HS-5 (cell line): Measurements from ENCODE around the gene LIME1.

Experiments used
- DNase-seq: peaks from one replicate; pipeline ENCODE4 v3.0.0-alpha.2; 2012; ENCODE audit warnings: low read depth

The LIME1 gene, protein sequence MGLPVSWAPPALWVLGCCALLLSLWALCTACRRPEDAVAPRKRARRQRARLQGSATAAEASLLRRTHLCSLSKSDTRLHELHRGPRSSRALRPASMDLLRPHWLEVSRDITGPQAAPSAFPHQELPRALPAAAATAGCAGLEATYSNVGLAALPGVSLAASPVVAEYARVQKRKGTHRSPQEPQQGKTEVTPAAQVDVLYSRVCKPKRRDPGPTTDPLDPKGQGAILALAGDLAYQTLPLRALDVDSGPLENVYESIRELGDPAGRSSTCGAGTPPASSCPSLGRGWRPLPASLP

DNA sequence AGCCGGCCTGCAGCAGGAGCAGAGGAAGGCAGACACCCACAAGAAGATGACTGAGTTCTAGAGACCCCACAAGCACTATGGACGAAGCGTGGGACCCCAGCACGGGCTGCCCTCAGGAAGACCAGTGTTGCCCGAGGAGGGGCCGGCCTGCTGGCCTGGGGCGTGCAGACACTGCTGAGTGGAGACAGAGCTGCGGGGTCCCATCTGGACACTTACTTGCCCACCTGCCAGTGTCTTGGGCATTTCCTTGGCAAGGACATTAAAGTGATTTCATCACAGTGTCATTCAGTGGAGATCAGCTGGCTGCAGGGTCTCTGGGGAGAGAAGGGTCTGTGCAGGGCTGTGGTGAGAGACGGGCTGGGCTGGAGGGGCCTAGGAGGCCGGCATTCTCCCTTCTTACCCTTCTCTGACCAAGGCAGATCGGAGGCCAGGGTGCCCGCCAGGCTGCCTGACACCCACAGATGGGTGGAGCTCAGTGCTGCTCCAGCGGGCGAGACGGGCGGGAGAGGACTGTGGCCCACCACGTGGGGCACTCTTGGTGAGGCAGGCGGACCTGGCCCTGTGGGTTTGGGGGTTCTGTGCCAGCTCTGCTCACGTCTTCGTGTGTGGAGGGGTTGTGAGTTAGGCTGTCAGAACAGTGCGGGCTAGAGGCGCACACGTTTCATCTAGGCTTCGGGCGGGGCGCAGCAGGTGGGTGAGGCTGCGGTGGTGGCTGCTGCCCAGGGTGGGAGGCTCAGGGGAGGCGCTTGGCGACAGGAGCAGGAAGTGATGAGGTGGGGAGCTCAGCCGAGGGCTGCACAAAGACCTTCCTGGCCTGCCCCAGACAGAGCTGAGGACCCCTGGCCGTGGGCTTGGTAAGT, at the start of gene LIME1:
LIME1 (plus strand) TSS at position 806 of the 860 bp plus-strand sequence. CDS start 886 bp downstream, outside the sequence.
- DNase-seq: no peak

DNA sequence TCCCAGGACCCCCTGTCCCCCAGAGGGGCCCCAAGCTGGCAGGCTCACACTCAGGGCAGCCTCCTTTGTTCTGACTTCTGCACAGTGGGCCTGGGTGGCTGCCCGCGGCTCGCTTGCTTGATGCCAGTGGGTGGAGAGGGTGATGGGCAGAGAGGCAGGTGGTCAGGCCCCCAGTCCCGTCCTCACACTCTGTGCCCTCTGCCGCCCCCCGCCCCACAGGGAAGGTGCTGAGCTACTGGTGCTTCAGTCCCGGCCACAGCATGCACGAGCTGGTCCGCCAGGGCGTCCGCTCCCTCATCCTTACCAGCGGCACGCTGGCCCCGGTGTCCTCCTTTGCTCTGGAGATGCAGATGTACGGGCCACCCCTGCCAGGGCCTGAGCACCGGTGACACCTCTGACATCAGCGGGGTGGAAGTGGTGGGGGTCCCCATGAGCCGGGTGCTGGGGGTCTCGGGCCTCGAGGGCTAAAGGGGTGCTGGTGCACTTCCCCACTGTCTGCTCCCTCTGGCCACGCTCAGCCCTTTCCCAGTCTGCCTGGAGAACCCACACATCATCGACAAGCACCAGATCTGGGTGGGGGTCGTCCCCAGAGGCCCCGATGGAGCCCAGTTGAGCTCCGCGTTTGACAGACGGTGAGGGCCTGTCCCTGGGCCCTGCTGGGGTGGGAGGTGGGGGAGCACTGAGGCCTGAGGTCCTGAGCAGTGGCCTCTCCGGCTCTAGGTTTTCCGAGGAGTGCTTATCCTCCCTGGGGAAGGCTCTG, 48.9 kb upstream of the LIME1 start:
- no peak for DNase-seq

DNA sequence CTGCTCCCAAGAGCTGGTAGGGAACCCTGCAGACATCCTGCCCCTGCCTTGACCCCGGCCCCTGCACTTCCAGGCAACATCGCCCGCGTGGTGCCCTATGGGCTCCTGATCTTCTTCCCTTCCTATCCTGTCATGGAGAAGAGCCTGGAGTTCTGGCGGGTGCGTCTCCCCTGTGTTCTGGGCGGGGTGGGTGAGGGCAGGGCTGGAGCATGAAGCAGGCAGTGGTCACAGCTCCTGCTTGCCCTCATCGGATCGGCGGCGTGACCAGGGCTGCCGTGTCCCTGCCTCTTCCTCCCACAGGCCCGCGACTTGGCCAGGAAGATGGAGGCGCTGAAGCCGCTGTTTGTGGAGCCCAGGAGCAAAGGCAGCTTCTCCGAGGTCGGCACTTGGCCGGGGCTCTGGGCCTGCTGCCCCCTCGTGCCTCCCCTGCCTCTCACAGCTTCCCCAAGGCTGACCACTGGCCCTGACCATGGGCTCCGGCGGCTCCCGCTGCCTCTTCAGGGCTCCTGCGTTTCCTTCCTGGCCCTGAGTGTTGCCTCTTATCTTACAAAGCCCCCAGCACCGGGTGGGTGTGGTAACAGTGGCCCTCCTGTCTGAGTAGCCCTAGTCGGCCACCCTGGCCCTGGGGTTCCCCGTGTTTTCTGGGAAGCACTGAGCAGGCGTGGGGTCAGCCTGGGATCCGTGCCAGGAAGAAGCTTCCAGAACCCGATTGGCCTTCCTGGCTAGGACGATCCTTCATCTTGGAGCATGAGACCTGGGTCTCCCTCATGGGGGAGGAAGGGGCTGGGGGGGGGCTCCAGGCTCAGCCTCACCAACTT, 48.0 kb upstream of the LIME1 start:
- no peak for DNase-seq

DNA sequence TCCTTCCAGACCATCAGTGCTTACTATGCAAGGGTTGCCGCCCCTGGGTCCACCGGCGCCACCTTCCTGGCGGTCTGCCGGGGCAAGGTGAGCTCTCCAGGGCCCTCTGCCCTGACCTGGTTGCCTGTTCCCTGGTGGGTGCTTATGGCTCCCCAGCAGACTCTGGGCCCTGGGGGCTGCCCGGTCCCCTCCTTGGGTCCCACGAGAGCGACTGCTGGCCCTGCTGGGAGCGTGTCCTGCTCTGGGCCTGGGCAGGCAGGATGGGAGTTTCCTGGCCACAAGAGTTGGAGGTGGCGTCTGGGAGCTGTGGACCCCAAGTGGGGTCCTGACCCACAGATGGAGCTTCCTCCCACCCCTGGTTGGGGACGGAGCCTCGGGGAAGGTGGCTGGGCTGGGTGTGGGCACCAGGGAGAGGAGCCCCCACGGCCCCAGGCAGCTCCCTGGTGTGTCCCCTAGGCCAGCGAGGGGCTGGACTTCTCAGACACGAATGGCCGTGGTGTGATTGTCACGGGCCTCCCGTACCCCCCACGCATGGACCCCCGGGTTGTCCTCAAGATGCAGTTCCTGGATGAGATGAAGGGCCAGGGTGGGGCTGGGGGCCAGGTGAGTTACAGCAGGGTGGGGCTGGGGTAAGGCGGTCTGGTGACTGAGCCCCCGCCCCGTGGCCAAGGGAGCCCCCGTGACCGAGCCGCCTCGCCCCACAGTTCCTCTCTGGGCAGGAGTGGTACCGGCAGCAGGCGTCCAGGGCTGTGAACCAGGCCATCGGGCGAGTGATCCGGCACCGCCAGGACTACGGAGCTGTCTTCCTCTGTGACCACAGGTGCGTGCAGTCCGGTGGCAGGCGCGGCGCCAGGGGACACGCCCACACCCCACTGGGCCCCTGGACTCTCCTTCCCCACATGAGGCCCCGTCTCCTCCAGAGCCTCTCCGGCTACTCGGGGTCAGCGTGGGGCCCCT, 47.1 kb upstream of the LIME1 start:
- DNase-seq: no peak

DNA sequence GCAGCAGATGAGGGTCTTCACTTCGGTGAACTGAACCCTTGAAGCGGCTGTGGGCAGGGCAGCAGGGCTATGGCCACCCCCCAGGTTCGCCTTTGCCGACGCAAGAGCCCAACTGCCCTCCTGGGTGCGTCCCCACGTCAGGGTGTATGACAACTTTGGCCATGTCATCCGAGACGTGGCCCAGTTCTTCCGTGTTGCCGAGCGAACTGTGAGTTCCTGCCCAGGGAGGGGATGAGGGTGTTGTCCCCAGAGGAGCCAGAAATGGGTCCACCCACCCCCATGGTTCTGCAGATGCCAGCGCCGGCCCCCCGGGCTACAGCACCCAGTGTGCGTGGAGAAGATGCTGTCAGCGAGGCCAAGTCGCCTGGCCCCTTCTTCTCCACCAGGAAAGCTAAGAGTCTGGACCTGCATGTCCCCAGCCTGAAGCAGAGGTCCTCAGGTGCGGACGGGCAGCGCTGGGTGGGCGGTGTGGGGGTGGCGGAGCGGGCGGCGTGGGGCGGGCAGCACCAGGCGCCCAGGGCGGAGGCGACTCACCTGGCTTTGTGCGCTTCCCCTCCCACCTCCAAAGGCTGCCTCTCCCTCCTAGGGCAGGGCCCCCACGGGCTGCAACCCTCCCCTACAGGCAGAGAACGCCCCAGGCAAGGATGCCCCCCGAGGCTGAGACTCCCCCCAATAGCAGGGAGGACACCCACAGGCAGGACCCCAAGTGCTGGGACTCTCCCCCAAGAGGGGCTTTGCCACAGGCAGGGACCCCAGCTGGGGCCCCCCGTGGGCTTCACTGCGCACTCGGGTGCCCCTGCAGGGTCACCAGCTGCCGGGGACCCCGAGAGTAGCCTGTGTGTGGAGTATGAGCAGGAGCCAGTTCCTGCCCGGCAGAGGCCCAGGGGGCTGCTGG, 46.2 kb upstream of the LIME1 start:
- no peak for DNase-seq

DNA sequence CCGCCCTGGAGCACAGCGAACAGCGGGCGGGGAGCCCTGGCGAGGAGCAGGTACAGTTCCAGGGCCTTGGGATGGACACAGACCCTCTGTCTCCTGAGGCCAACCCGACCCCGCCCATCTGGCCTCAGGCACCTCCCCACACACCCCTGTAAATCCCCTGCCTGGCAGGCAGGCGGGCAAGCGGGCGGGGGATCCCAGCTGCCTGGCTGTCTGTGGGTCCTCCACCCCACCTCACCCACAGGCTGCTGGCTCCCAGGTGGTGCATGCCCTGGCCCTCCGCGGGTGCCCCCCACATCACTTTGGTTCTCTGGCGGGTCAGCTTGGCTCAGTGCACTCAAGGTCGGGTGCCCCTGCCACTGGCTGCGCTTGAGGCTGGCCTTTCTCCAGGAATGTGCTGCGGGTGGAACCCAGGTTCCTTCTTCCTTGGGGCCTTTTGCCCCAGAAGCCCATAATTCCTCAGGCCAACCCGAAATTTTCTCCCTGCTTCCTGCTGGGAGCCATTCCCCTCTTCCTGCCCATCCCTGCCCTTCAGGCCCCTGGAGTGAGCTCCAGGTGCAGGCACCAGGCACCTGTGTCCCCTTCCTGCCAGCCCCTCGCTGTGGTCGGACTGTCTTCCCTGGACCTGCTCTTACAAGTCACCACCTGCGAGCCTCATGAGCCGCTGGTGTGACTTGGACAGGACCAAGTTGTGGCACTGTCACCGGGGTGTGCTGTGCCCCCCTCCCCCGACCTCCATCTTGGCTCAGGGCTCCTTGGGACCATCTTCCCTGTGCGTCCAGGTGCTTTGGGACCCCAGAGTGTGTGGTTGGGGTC, 45.4 kb upstream of the LIME1 start:
- no peak for DNase-seq

DNA sequence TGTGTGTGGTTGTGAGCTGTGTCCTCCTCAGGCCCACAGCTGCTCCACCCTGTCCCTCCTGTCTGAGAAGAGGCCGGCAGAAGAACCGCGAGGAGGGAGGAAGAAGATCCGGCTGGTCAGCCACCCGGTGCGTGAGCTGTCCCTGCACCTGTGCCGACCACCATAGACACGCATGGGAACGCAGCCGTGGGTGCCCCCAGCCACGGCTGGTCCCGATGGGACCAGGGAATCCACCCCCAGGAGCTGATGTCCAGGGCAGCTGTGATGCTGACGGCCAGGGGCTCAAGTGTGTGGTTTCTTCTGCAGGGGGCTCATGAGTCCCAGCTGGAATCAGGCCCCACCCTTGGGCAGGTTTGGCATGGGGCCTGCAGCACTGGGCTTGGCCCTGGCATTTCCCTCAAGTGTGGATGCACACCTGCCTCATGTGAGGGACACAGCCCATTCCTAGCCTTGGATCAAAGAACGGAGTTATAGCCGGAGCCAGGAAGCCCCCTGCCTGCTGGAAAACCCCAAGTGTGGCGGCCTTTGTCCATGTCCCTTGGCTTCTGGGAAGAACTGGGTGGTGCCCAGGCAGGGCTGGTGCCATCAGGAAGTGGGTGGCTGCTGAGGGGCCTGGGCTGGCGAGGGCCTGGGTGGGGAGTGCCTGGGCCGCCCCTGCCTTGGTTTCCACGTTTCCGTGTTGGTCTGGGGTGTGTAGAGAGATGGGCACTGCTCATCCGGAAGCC, 44.6 kb upstream of the LIME1 start:
- DNase-seq: no peak

DNA sequence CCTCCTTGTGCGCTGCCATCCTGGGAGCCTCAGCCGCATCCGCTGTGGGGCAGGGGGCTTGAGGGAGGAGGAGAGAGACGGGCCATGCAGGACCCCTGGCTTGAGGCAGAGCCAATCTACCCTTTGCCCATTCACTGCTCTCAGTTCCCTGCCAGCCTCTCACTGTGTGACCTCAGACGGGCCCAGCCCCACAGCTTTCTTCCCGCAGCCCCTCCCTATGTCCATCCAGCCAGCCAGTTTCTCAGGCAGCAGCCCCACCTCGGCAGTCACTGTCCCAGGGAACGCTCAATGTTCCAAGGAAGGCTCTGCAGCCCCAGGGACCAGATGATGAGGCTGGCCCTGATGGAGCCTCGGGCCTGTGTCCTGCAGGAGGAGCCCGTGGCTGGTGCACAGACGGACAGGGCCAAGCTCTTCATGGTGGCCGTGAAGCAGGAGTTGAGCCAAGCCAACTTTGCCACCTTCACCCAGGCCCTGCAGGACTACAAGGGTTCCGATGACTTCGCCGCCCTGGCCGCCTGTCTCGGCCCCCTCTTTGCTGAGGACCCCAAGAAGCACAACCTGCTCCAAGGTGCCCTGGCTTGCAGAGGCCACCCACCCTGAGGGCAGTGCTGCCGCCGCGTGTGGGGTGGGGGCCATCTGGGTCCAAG, 43.9 kb upstream of the LIME1 start:
- DNase-seq: no peak

DNA sequence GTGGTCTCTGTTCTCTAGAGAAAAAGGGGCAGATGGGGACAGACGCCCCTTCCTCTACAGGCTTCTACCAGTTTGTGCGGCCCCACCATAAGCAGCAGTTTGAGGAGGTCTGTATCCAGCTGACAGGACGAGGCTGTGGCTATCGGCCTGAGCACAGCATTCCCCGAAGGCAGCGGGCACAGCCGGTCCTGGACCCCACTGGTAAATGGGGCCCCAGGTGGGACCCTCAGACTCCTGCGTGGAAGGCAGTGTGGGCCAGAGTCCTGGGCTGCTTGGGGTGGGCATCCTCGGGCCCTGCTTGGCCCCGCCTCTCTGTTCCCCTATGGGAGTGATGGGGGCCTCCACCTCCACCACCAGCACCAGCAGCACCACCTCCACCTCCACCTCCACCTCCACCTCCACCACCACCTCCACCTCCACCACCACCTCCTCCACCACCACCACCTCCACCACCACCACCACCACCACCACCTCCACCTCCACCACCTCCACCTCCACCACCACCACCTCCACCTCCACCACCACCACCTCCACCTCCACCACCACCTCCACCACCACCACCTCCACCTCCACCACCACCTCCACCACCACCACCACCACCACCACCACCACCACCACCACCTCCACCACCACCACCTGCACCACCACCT, 43.3 kb upstream of the LIME1 start:
- DNase-seq: no peak

DNA sequence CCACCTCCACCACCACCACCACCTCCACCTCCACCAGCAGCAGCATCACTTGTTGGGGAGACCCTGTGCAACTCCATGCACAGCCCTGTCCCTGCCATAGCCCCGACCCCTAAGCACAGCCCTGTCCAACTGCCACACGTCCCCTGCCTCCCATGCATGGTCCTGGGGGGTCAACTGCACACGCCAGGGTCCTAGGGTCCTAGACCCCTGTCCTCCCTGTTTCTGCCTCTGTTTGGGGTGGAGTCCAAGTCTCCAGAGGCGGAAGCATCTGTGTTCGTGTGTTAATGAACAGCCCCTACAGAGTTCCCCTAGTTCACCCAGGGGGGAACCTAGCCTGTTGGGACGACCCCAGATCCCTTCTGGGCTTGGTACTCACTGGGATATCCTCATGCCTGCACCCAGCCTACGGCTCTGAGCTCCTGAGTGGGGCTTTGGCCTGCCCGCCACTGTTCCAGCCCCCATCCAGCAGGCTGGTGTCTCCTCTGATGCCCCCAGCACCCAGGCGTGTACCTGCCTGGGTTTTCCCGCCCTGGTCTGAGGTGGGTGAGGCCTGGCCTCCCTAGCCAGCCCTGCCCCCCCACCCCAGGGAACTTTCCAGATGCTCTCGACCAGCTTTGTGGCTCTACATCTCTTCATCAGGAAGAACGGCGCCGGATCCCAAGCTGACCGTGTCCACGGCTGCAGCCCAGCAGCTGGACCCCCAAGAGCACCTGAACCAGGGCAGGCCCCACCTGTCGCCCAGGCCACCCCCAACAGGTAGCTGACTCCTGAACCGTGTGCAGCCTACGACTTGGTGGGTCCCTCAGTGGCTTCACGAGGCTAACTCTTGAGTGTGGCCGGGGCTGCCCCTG, 42.5 kb upstream of the LIME1 start:
- no peak for DNase-seq

DNA sequence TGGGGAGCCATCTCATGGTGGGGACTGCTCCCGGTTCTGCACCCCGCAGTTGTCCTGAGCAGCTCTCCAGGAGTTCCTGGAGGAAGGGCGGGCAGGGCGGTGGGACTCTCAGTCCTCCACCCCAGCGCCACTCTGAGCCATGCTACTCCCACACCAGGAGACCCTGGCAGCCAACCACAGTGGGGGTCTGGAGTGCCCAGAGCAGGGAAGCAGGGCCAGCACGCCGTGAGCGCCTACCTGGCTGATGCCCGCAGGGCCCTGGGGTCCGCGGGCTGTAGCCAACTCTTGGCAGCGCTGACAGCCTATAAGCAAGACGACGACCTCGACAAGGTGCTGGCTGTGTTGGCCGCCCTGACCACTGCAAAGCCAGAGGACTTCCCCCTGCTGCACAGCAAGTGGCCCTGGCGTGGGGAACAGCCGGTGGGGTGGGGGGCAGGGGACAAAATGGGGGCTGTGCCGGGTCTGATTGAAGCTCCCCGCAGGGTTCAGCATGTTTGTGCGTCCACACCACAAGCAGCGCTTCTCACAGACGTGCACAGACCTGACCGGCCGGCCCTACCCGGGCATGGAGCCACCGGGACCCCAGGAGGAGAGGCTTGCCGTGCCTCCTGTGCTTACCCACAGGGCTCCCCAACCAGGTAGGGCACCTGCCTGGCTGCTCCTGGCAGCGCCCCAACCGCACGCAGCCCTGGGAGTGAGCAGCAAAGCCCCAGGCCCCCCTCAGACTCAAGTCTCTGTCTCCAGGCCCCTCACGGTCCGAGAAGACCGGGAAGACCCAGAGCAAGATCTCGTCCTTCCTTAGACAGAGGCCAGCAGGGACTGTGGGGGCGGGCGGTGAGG, 41.7 kb upstream of the LIME1 start:
- no peak for DNase-seq

DNA sequence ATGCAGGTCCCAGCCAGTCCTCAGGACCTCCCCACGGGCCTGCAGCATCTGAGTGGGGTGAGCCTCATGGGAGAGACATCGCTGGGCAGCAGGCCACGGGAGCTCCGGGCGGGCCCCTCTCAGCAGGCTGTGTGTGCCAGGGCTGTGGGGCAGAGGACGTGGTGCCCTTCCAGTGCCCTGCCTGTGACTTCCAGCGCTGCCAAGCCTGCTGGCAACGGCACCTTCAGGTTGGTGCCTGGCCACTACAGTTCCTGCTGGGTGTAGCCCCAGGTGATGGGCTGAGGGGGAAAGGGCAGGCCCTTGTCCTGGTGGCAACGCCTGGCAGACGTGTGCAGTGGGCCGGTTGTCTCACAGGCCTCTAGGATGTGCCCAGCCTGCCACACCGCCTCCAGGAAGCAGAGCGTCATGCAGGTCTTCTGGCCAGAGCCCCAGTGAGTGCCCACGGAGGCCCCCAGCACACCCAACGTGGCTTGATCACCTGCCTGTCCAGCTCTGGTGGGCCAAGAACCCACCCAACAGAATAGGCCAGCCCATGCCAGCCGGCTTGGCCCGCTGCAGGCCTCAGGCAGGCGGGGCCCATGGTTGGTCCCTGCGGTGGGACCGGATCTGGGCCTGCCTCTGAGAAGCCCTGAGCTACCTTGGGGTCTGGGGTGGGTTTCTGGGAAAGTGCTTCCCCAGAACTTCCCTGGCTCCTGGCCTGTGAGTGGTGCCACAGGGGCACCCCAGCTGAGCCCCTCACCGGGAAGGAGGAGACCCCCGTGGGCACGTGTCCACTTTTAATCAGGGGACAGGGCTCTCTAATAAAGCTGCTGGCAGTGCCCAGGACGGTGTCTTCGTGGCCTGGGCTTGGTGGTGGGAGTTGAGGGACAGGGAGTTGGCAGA, 40.8 kb upstream of the LIME1 start:
- no peak for DNase-seq

DNA sequence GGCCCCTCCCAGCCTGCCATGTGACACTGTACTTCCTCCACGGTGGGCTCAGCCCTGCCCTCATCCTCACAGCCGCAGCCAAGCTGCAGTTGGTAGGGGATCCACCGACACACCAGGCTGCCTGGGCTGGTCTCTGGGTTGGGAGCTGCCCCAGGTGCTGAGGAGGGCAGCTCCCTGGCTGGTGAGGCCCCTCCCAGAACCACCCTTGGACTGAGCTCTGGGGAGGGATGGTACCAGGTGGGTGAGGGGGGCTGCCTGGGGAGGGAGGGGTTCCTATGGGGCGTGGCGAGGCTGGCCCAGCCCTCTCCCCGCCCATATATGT, 40.2 kb upstream of the LIME1 start:
- no peak for DNase-seq

DNA sequence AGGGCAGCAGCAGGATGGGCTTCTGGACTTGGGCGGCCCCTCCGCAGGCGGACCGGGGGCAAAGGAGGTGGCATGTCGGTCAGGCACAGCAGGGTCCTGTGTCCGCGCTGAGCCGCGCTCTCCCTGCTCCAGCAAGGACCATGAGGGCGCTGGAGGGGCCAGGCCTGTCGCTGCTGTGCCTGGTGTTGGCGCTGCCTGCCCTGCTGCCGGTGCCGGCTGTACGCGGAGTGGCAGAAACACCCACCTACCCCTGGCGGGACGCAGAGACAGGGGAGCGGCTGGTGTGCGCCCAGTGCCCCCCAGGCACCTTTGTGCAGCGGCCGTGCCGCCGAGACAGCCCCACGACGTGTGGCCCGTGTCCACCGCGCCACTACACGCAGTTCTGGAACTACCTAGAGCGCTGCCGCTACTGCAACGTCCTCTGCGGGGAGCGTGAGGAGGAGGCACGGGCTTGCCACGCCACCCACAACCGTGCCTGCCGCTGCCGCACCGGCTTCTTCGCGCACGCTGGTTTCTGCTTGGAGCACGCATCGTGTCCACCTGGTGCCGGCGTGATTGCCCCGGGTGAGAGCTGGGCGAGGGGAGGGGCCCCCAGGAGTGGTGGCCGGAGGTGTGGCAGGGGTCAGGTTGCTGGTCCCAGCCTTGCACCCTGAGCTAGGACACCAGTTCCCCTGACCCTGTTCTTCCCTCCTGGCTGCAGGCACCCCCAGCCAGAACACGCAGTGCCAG, 39.7 kb upstream of the LIME1 start, which contains the start of gene TNFRSF6B:
TNFRSF6B (plus strand) TSS at position 25 of the 729 bp plus-strand sequence; CDS start at position 141, 116 bp downstream.
- no peak for DNase-seq
